HG03520 (cell line): Measurements from ENCODE around the gene WDR64.
"Not testable (repeated sequence)": the region's sequence is repeated elsewhere in the genome, so short reads cannot be mapped to it uniquely, and the experiment has no call there.

Source experiments
- ATAC-seq: cut with Tn5 transposase; IDR thresholded peaks from one replicate; pipeline ENCODE4 v1.9.1; 2021; ENCODE audit warnings: mild to moderate bottlenecking, moderate library complexity; ENCODE audit not compliant: unreplicated experiment

Gene WDR64

GRCh38 chr1:241730031-241730430, 78.0 kb downstream of the WDR64 start:
- no peak for ATAC-seq

GRCh38 chr1:241733899-241734298, 81.8 kb downstream of the WDR64 start:
- ATAC-seq: no peak

- ATAC-seq: no peak
Observed at GRCh38 chr1:241734533-241734932, 82.5 kb downstream of the WDR64 start.

GRCh38 chr1:241735493-241735926, 83.4 kb downstream of the WDR64 start:
- ATAC-seq: not testable (repeated sequence)

GRCh38 chr1:241736387-241736786, 84.3 kb downstream of the WDR64 start:
- ATAC-seq: no peak

GRCh38 chr1:241738284-241739078, 86.4 kb downstream of the WDR64 start:
- ATAC-seq: no peak

- no peak for ATAC-seq
Observed at GRCh38 chr1:241742084-241742483, 90.0 kb downstream of the WDR64 start.

GRCh38 chr1:241744591-241744990, 92.5 kb downstream of the WDR64 start:
- no peak for ATAC-seq

GRCh38 chr1:241747992-241748391, 95.9 kb downstream of the WDR64 start:
- no peak for ATAC-seq

- ATAC-seq: no peak
Observed at GRCh38 chr1:241749041-241749944, 97.2 kb downstream of the WDR64 start.

GRCh38 chr1:241749945-241750695, 98.0 kb downstream of the WDR64 start:
- no peak for ATAC-seq

- no peak for ATAC-seq
Observed at GRCh38 chr1:241751524-241751923, 99.4 kb downstream of the WDR64 start.

- ATAC-seq: no peak
Observed at GRCh38 chr1:241762713-241763339, 110.7 kb downstream of the WDR64 start.

GRCh38 chr1:241765390-241765789, 113.3 kb downstream of the WDR64 start:
- no peak for ATAC-seq

GRCh38 chr1:241767737-241768136, 115.7 kb downstream of the WDR64 start:
- ATAC-seq: no peak

- ATAC-seq: no peak
Observed at GRCh38 chr1:241770115-241770514, 118.0 kb downstream of the WDR64 start.

GRCh38 chr1:241771117-241771516, 119.0 kb downstream of the WDR64 start:
- ATAC-seq: no peak

GRCh38 chr1:241772932-241773500, 120.9 kb downstream of the WDR64 start:
- no peak for ATAC-seq

- no peak for ATAC-seq
Observed at GRCh38 chr1:241773991-241774390, 121.9 kb downstream of the WDR64 start.

- no peak for ATAC-seq
Observed at GRCh38 chr1:241775021-241775420, 122.9 kb downstream of the WDR64 start.
